HepG2 (cell line): ENCODE results near the gene TMEM107. TPM values are rescaled to one million over a fixed set of nuclear protein-coding genes. Genes with fewer than 3 reads are reported as not detected.

Experiments
- AGO2 ChIP-seq: fragments of 200-400 bp; formaldehyde crosslinking; optimal IDR thresholded peaks from 2 replicates; pipeline ENCODE3; 2017; ENCODE audit warnings: mild to moderate bottlenecking, low read depth, low read length, moderate library complexity
- ARNT2 ChIP-seq: sonication (generic); formaldehyde crosslinking; IDR thresholded peaks from 2 replicates; pipeline ENCODE4 v1.8.0; 2022; ENCODE audit warnings: mild to moderate bottlenecking, low read depth, missing genetic modification reagents, moderate library complexity
- CCDC6 ChIP-seq: sonication (generic); formaldehyde crosslinking; IDR thresholded peaks from 2 replicates; pipeline ENCODE4 v1.8.1; 2022; ENCODE audit warnings: mild to moderate bottlenecking, missing genetic modification reagents, moderate library complexity
- DRAP1 ChIP-seq: IDR thresholded peaks from 2 replicates; pipeline ENCODE4 v1.6.1; 2016; ENCODE audit warnings: missing genetic modification reagents, missing compliant biosample characterization
- HBP1 ChIP-seq: IDR thresholded peaks from 2 replicates; pipeline ENCODE4 v1.6.1; 2016; ENCODE audit warnings: low read depth, control low read depth
- HDAC1 ChIP-seq: sonication (generic); formaldehyde crosslinking; IDR thresholded peaks from 2 replicates; pipeline ENCODE4 v1.5.1; 2020; ENCODE audit warnings: mild to moderate bottlenecking, missing genetic modification reagents
- HINFP ChIP-seq: sonication (generic); formaldehyde crosslinking; IDR thresholded peaks from 2 replicates; pipeline ENCODE4 v1.4.0; 2020; ENCODE audit warnings: low read depth, mild to moderate bottlenecking, missing genetic modification reagents
- HIVEP1 ChIP-seq: sonication (generic); formaldehyde crosslinking; IDR thresholded peaks from 2 replicates; pipeline ENCODE4 v1.4.0; 2020; ENCODE audit warnings: mild to moderate bottlenecking, missing genetic modification reagents
- HNRNPUL1 ChIP-seq: fragments of 200-400 bp; formaldehyde crosslinking; IDR thresholded peaks from 2 replicates; pipeline ENCODE4 v1.6.1; 2017; ENCODE audit warnings: low read depth, mild to moderate bottlenecking, low read length, moderate library complexity
- MED1 ChIP-seq: sonication (generic); formaldehyde crosslinking; IDR thresholded peaks from 2 replicates; pipeline ENCODE4 v1.4.0; 2020; ENCODE audit warnings: missing genetic modification reagents
- MXI1 ChIP-seq: IDR thresholded peaks from 3 replicates; pipeline ENCODE4 v1.6.1; 2012; ENCODE audit warnings: low read depth, low read length, inconsistent platforms, borderline replicate concordance
- NFE2L1 ChIP-seq: sonication (generic); formaldehyde crosslinking; IDR thresholded peaks from 2 replicates; pipeline ENCODE4 v1.4.0; 2020; ENCODE audit warnings: missing genetic modification reagents, mild to moderate bottlenecking, borderline replicate concordance
- RXRB ChIP-seq: IDR thresholded peaks from 2 replicates; pipeline ENCODE4 v1.6.1; 2016; ENCODE audit warnings: borderline replicate concordance, missing genetic modification reagents, missing compliant biosample characterization
- TGIF2 ChIP-seq: IDR thresholded peaks from 2 replicates; pipeline ENCODE4 v1.6.1; 2016; ENCODE audit warnings: control low read depth, missing compliant biosample characterization
- TRAFD1 ChIP-seq: sonication (generic); formaldehyde crosslinking; IDR thresholded peaks from 2 replicates; pipeline ENCODE4 v1.5.1; 2020; ENCODE audit warnings: missing genetic modification reagents, mild to moderate bottlenecking, borderline replicate concordance
- ZC3H13 ChIP-seq: sonication (generic); formaldehyde crosslinking; IDR thresholded peaks from 2 replicates; pipeline ENCODE4 v1.8.1; 2023; ENCODE audit warnings: mild to moderate bottlenecking, missing genetic modification reagents, moderate library complexity
- ZMYM2 ChIP-seq: sonication (generic); formaldehyde crosslinking; IDR thresholded peaks from 2 replicates; pipeline ENCODE4 v1.8.0; 2022; ENCODE audit warnings: mild to moderate bottlenecking, missing genetic modification reagents
- ZNF232 ChIP-seq: sonication (generic); formaldehyde crosslinking; IDR thresholded peaks from 2 replicates; pipeline ENCODE4 v1.4.0; 2020; ENCODE audit warnings: missing genetic modification reagents, borderline replicate concordance
- ZNF510 ChIP-seq: sonication (generic); formaldehyde crosslinking; IDR thresholded peaks from 2 replicates; pipeline ENCODE4 v1.4.0; 2020; ENCODE audit warnings: low read depth, mild to moderate bottlenecking, missing genetic modification reagents
- ZNF563 ChIP-seq: sonication (generic); formaldehyde crosslinking; IDR thresholded peaks from 2 replicates; pipeline ENCODE4 v1.8.0; 2022; ENCODE audit warnings: mild to moderate bottlenecking, moderate library complexity, missing genetic modification reagents
- polyA plus RNA-seq, 8 experiments: library from polyadenylated mRNA; depleted of rRNA in 3 of 8; stranded (reverse) in 7 of 8; unstranded in 1 of 8; fragments of >200 nt; fragmentation: Illumina TruSeq in 4 of 8; extraction: Trizol in 4 of 8; gene quantifications; 2 replicates each; pipeline versions ENCODE4 v1.2.1 to v1.2.3, GENCODE V29; 2011 to 2016; ENCODE audit warnings: low read depth in 4 of 8, missing spikeins in 1 of 8, mixed read lengths in 1 of 8; ENCODE audit not compliant: insufficient read depth in 1 of 8
- total RNA-seq, 5 experiments: library from RNA; depleted of rRNA; stranded (reverse); fragments of >200 nt; fragmentation: Illumina TruSeq; extraction: Trizol; gene quantifications; 2 replicates each; pipeline ENCODE4 v1.2.3, GENCODE V29; 2016; ENCODE audit warnings: low read depth in 1 of 5
- TF ChIP-seq, protein P1 (sequence below): sonication (generic); formaldehyde crosslinking; IDR thresholded peaks from 2 replicates; pipeline ENCODE4 v1.4.0; 2020; ENCODE audit warnings: missing genetic modification reagents

Gene TMEM107
- total and polyA plus RNA-seq, 2 of the 13 experiments (the other 11 are each of a cell fraction or from before 2014, with no cell fraction given) = 7.2 to 15.3 TPM

DNA sequence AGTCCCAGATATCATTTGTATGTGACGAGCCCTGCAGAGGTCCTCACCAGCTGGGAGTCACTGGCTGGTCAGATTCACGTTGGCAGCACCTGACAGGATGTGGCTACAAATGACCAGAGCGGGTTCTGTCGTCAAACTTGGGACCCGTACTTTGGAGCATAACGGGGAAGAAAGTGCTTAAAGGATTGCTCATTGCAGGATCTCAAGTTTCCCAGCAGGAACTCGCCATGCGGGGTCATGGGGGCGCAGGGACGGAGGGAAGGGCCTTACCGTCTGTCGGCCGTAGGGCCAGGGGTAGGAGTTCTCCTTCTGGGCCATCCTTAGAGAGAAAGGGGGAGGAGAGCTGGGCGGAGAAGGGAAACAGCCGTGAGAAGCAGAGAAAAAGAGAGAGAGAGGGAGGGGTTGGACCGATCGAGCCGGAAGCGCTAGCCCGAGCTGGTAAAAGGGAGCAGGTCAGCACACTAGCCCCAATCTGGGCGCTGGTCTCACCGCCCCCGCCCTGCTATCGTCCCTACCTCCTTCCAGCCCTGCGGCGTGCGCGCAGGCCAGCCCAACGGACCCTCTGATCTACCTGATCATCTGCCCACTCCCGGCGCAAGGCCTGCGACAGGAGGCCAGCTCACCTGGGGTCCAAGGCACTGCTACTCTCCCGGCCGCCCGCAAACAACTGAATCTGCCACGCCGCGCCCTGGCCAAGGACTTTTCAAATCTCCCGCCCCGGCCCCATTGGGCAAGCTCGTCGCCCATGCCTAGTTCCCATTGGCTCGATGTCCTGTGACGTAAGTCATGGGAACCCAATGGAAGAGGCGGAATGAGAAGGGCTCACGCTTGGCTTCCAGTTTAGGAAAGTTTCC lies 34.0 kb upstream of the TMEM107 start, which contains the start of gene AURKB (continued):
- TF ChIP-seq RXRB = no peak
- TF ChIP-seq CCDC6 (CRISPR knock-in tag) = peak; percentile 51; the same call in 1 of the 2 replicates
- TF ChIP-seq ZC3H13 = peak; percentile 87
- TF ChIP-seq TRAFD1 (CRISPR knock-in tag) = no peak
- TF ChIP-seq MED1 (CRISPR knock-in tag) = peak; percentile 57; the same call in 1 of the 2 replicates
- 0 out of 2 replicates have a peak, but pooled peaks have one; percentile 32 for TF ChIP-seq ZMYM2 (CRISPR knock-in tag)
- TF ChIP-seq HINFP (CRISPR knock-in tag) = 0 out of 2 replicates have a peak, but pooled peaks have one; percentile 51
- TF ChIP-seq TGIF2 (CRISPR knock-in tag) = peak; percentile 96
- 0 out of 2 replicates have a peak, but pooled peaks have one; percentile 44 for TF ChIP-seq ZNF563 (CRISPR knock-in tag)
- TF ChIP-seq DRAP1 (CRISPR knock-in tag) = peak; percentile 89
- peak; percentile 60 for TF ChIP-seq AGO2
- peak; percentile 100 for TF ChIP-seq MXI1
- peak; percentile 95; the same call in 1 of the 2 replicates for TF ChIP-seq ZNF510 (CRISPR knock-in tag)
- peak; percentile 67; the same call in 1 of the 2 replicates for TF ChIP-seq HIVEP1 (CRISPR knock-in tag)
- 0 out of 2 replicates have a peak, but pooled peaks have one; percentile 28 for TF ChIP-seq NFE2L1
- TF ChIP-seq ARNT2 (CRISPR knock-in tag) = peak; percentile 93
- TF ChIP-seq HDAC1 = peak; percentile 99
- TF ChIP-seq ZNF232 = 0 out of 2 replicates have a peak, but pooled peaks have one; percentile 10
- no peak for TF ChIP-seq HNRNPUL1
- TF ChIP-seq, protein P1, sequence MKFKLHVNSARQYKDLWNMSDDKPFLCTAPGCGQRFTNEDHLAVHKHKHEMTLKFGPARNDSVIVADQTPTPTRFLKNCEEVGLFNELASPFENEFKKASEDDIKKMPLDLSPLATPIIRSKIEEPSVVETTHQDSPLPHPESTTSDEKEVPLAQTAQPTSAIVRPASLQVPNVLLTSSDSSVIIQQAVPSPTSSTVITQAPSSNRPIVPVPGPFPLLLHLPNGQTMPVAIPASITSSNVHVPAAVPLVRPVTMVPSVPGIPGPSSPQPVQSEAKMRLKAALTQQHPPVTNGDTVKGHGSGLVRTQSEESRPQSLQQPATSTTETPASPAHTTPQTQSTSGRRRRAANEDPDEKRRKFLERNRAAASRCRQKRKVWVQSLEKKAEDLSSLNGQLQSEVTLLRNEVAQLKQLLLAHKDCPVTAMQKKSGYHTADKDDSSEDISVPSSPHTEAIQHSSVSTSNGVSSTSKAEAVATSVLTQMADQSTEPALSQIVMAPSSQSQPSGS (CRISPR knock-in tag) = 0 out of 2 replicates have a peak, but pooled peaks have one; percentile 21
- TF ChIP-seq HBP1 (CRISPR knock-in tag) = peak; percentile 97
